Stomach (tissue), 9 donors: ENCODE results near the gene AK2. TPM values are rescaled to one million over a fixed set of nuclear protein-coding genes. Genes with fewer than 3 reads are reported as not detected.

ENCODE experiments used
- DNase-seq, 2 donors: peaks; one replicate each; pipeline versions ENCODE4 v3.0.0 to v3.0.0-alpha.2; 2013 to 2019
- H3K27ac ChIP-seq, 5 donors: fragments of 200-600 bp in 4 of 5; sonication (generic) in 4 of 5; one replicate each; pipeline ENCODE4 v1.5.1; 2013 to 2019; ENCODE audit warnings: mild to moderate bottlenecking in 1 of 5, moderate library complexity in 1 of 5
- H3K27me3 ChIP-seq, 3 donors: fragments of 200-600 bp; sonication (generic); one replicate each; pipeline ENCODE4 v1.5.1; 2017 to 2019; ENCODE audit warnings: mixed run types in 1 of 3
- H3K36me3 ChIP-seq, 4 donors: fragments of 200-600 bp; sonication (generic); 1 replicate in 3 of 4; 2 replicates in 1 of 4; pipeline ENCODE4 v1.5.1; 2016 to 2019
- H3K4me1 ChIP-seq, 4 donors: fragments of 200-600 bp; sonication (generic); one replicate each; pipeline ENCODE4 v1.5.1; 2016 to 2019
- H3K4me3 ChIP-seq, 4 donors: fragments of 200-600 bp; sonication (generic) in 3 of 4; one replicate each; pipeline ENCODE4 v1.5.1; 2016 to 2019; ENCODE audit warnings: mild to moderate bottlenecking in 1 of 4
- H3K9me3 ChIP-seq, 4 donors: fragments of 200-600 bp; sonication (generic); one replicate each; pipeline ENCODE4 v1.5.1; 2016 to 2019
- EP300 ChIP-seq: sonication (generic); formaldehyde crosslinking; IDR thresholded peaks from one replicate; pipeline ENCODE4 v1.6.1; 2017; ENCODE audit warnings: antibody characterized with exemption
- POLR2A ChIP-seq, 4 donors: fragments of 450-650 bp; IDR thresholded peaks; one replicate each; pipeline ENCODE4 v1.6.1; 2016; ENCODE audit warnings: antibody characterized with exemption in 4 of 4, control low read depth in 2 of 4, mild to moderate bottlenecking in 1 of 4, moderate library complexity in 1 of 4
- POLR2AphosphoS5 ChIP-seq, 3 donors: sonication (generic); formaldehyde crosslinking; IDR thresholded peaks; one replicate each; pipeline ENCODE4 v1.6.1; 2016; ENCODE audit warnings: antibody characterized with exemption in 3 of 3
- WGBS, 5 donors: extraction: QIAGEN DNeasy Blood & Tissue Kit in 3 of 5; methylation state at CpG; one replicate each; pipeline versions ENCODE4 v1.1.5 to v1.1.7; 2013 to 2018; 5-methylcytosine and 5-hydroxymethylcytosine counted together
- intact Hi-C: fragments of 100-400 bp; cut with DNase I; formaldehyde crosslinking; loops from one replicate; pipeline ENCODE4 v1.15.1; 2023; ENCODE audit warnings: low total_unique reads
- polyA plus RNA-seq, 3 donors: library from polyadenylated mRNA; stranded (reverse); fragments of 200-250 nt; gene quantifications; one replicate each; pipeline ENCODE4 v1.2.3, GENCODE V29; 2013
- total RNA-seq, 5 donors: library from RNA; depleted of rRNA; stranded (reverse); fragments of >200 nt; gene quantifications; one replicate each; pipeline versions ENCODE4 v1.1.0 to v1.2.3, GENCODE V29; 2014 to 2016
- TF ChIP-seq, protein P1 (sequence below), 7 experiments: fragments of 450-650 bp in 4 of 7; fragments of 200-600 bp in 3 of 7; sonication (generic) in 3 of 7; IDR thresholded peaks; one replicate each; pipeline ENCODE4 v1.5.1; 2016 to 2019; ENCODE audit warnings: antibody characterized with exemption in 7 of 7, control low read depth in 2 of 7, mild to moderate bottlenecking in 1 of 7
- donor health status: healthy with polysubstance abuse.
- donor health status: Bipolar disorder and iron deficiency.
- donor health status: healthy.

Gene AK2
- total and polyA plus RNA-seq, 8 donors = 71.0 to 263 (median 115) TPM

DNA sequence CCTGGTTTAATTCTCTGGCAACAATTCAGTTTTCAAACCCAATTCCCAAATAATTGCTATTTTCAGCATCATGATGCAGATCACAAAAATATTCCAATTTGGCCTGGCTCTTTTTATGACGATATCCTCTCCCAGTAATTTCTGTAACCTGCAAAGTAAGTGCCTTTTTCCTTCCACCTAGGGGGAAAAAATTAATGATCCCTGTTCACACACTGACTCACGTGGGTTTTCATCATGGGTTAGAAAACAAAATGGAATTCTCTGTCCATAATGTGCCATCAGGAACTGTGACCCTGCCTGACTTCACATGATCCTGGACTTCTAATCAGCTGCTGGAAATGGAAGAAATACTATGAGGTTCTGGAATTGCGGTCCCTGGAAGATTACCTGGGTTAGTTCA lies 24.5 kb downstream of the AK2 start:
- intact Hi-C loops = no loop called here
- peaks cover 50 to 69% (median 59%) of the 10 kb centered on the region in 4 donors for H3K4me1 ChIP-seq
- no peaks in the 10 kb centered on the region for H3K27me3 ChIP-seq
- no peak overlapping the region for H3K4me3 ChIP-seq
- H3K27ac ChIP-seq = peak overlapping the region; percentile 59 to 84 (median 77)
- H3K9me3 ChIP-seq = no peaks in the 10 kb centered on the region
- no peak for TF ChIP-seq POLR2AphosphoS5 (IDR thresholded peaks at IDR 0.05)
- TF ChIP-seq POLR2A (IDR thresholded peaks at IDR 0.05) = no peak
- TF ChIP-seq, protein P1, sequence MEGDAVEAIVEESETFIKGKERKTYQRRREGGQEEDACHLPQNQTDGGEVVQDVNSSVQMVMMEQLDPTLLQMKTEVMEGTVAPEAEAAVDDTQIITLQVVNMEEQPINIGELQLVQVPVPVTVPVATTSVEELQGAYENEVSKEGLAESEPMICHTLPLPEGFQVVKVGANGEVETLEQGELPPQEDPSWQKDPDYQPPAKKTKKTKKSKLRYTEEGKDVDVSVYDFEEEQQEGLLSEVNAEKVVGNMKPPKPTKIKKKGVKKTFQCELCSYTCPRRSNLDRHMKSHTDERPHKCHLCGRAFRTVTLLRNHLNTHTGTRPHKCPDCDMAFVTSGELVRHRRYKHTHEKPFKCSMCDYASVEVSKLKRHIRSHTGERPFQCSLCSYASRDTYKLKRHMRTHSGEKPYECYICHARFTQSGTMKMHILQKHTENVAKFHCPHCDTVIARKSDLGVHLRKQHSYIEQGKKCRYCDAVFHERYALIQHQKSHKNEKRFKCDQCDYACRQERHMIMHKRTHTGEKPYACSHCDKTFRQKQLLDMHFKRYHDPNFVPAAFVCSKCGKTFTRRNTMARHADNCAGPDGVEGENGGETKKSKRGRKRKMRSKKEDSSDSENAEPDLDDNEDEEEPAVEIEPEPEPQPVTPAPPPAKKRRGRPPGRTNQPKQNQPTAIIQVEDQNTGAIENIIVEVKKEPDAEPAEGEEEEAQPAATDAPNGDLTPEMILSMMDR (IDR thresholded peaks at IDR 0.05) = no peak
- no peak for TF ChIP-seq EP300
- 64 to 77% (median 75%) methylated on average over 3 of the region's 3 CpGs for WGBS, 5 donors
- DNase-seq = no peak
- peaks cover 30 to 55% (median 48%) of the 10 kb centered on the region in 4 donors for H3K36me3 ChIP-seq

DNA sequence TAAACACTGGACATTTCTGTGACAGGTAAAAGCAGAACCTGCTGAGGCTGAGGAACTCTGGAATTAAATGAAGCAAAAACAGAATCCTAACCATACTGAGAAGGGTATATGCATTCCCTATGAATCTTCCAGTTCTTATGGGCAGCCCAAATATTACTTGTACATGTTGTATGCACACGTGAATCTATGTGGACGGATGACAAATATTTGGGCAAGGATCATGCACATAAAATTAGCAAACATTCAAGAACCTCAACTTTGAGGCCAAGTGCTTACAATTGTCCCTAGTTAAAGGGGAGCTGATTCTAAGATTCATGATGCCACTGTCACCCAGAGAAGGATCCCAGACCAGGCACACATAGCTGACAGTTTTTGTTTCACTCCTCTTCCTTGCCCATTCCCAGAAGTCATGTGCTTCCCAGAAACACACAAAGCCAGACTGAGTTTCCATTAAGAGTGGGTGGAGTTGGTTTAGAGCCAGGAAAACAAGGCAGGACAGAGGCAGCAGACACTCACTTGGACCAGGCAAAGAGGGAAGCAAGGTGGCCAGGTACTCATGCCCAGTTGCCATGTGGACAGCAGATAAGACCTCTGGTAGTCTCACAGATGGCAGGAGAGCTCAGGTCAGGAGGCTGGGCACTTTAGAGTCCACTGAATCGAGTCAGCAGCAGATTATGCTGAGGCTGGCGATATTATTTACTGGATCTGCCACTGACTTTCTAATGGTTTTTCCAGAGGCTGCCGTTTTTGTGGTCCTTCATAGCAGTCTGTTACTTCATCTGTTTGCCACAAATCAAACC lies 25.6 kb downstream of the AK2 start:
- 14 to 44% (median 21%) methylated on average over 5 of the region's 5 CpGs for whole genome bisulfite sequencing, 5 donors
- Histone ChIP-seq H3K36me3 (peaks cover 26 to 50% (median 42%) of the 10 kb centered on the region in 4 donors), H3K27ac (peak overlapping the region; percentile 52 to 84 (median 77)), H3K4me1 (peaks cover 60 to 79% (median 68%) of the 10 kb centered on the region in 4 donors), H3K4me3 (no peak overlapping the region), H3K9me3 (no peaks in the 10 kb centered on the region), H3K27me3 (no peaks in the 10 kb centered on the region)
- DNase-seq = peak; percentile 71 to 76
- no peak for TF ChIP-seq POLR2A (IDR thresholded peaks at IDR 0.05)
- TF ChIP-seq POLR2AphosphoS5 (IDR thresholded peaks at IDR 0.05) = peak; percentile 79 to 96 (median 80)
- intact Hi-C loops = no loop called here

DNA sequence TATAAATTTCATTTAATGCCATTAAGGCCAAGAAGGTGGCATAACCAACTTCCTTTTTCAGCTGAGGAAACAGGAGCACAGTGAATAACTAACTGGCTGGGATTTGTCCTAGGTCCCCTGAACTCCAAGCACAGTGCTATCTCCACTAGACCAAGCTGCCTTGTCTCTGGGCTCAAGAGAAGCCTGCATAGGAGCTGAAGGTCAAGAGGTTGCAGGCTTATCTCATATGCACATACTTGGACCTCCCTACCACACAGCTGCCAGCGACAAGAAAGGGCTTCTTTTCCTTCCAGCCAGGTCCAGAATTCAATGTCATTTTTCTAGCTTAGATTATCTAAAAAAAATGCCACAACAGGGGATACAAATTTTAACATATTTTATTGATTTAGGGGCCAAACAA lies 27.1 kb downstream of the AK2 start:
- H3K27me3 ChIP-seq = no peaks in the 10 kb centered on the region
- intact Hi-C loops = loop anchor here (10.0 kb wide), 1 partner anchor 75 kb away; no protein-coding TSS in a partner anchor
- 17 to 65% (median 26%) methylated on average over 1 of the region's 1 CpG for WGBS, 5 donors
- H3K9me3 ChIP-seq = no peaks in the 10 kb centered on the region
- no peak overlapping the region for H3K4me3 ChIP-seq
- H3K36me3 ChIP-seq = peaks cover 26 to 45% (median 38%) of the 10 kb centered on the region in 4 donors
- peaks cover 60 to 85% (median 74%) of the 10 kb centered on the region in 4 donors for H3K4me1 ChIP-seq
- TF ChIP-seq EP300 = no peak
- no peak for TF ChIP-seq POLR2AphosphoS5 (IDR thresholded peaks at IDR 0.05)
- TF ChIP-seq POLR2A (IDR thresholded peaks at IDR 0.05) = no peak
- TF ChIP-seq, protein P1 (IDR thresholded peaks at IDR 0.05) = no peak
- peak overlapping the region; percentile 59 to 84 (median 77) for H3K27ac ChIP-seq
- no peak for DNase-seq

DNA sequence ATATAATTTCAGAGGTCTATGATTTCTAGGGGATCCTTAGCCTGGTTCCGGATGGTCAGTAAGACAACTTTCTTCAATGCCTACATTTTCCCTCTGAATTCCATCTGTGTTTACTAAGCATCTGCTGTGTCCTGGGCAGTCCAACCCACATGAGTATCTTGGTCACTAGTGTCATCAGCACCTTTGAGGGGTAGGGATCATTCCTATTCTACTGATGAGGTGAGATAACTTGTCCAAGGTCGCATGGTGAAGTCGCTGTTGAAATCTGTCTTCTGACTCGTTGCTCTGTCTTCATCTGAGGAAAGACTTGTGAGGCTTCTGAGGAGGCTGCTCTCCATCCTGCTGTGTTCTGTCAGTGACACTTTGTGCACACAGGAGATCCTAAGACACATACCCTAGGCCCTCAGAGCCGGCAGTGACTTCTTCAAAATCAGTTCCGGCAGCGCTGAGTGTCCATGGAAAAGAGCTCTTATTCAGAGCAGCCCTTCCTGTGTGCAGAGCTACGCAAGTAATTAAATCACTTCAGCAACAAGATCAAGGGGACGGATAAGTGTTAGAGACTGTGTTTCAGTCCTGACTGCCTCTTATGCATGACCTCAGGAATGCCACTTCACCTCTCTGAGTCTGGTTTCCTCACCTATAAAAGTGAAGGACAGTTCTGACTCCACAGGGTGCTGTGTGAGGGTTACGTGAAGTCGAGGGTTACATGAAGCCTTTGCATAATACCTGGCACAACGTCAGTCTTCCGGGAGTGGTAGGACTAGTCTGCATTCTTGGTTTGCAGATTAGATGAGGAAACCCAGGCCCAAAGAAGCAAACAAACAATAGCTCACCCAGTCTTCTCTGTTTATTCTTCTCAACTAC lies 28.4 kb downstream of the AK2 start:
- no peak overlapping the region for H3K4me3 ChIP-seq
- peak overlapping the region; percentile 74 to 84 (median 77) for H3K27ac ChIP-seq
- WGBS, 5 donors = 60 to 66% (median 62%) methylated on average over 12 to 13 of the region's 13 CpGs
- H3K27me3 ChIP-seq = no peaks in the 10 kb centered on the region
- TF ChIP-seq POLR2AphosphoS5 (IDR thresholded peaks at IDR 0.05) (peak in 2 of 3 donors; percentile 75 to 91), EP300 (no peak), POLR2A (IDR thresholded peaks at IDR 0.05) (no peak)
- TF ChIP-seq, protein P1 (IDR thresholded peaks at IDR 0.05) = no peak
- DNase-seq = peak; percentile 73 to 83
- peaks cover 16 to 32% (median 25%) of the 10 kb centered on the region in 4 donors for H3K36me3 ChIP-seq
- H3K9me3 ChIP-seq = no peaks in the 10 kb centered on the region
- H3K4me1 ChIP-seq = peaks cover 60 to 87% (median 72%) of the 10 kb centered on the region in 4 donors
- intact Hi-C loops = loop anchor here (10.0 kb wide), 1 partner anchor 73 kb away; no protein-coding TSS in a partner anchor
